Keratinocyte (primary cell): ENCODE data around the gene NRG3. TPM values are rescaled to one million over a fixed set of nuclear protein-coding genes. Genes with fewer than 3 reads are reported as not detected.

Experiments
- DNase-seq: peaks from one replicate; pipeline ENCODE4 v3.0.0-alpha.2; 2011; ENCODE audit warnings: low read depth, missing footprints, low spot score
- FAIRE-seq: peaks from 2 replicates; lab custom pipeline; 2011; peaks lifted over from hg19 to GRCh38; lab: Jason Lieb, UNC
- H2AFZ ChIP-seq: 2 replicates; pipeline ENCODE4 v1.6.0; 2012; ENCODE audit warnings: low read length, control low read depth, inconsistent platforms; ENCODE audit not compliant: control insufficient read depth
- H3K27ac ChIP-seq: 2 replicates; pipeline ENCODE4 v1.5.1; 2011; ENCODE audit warnings: low read length; ENCODE audit not compliant: control insufficient read depth, insufficient read depth
- H3K27me3 ChIP-seq: 3 replicates; pipeline ENCODE4 v1.6.0; 2011; ENCODE audit warnings: low read length; ENCODE audit not compliant: control insufficient read depth, insufficient read depth; ENCODE audit errors: extremely low read depth
- H3K36me3 ChIP-seq, 2 experiments: 2 replicates in 1 of 2; 3 replicates in 1 of 2; pipeline ENCODE4 v1.5.1; 2011; ENCODE audit warnings: low read length in 2 of 2, mild to moderate bottlenecking in 1 of 2; ENCODE audit not compliant: control insufficient read depth in 2 of 2, insufficient read depth in 2 of 2; ENCODE audit errors: extremely low read depth in 1 of 2
- H3K4me1 ChIP-seq: 3 replicates; pipeline ENCODE4 v1.5.1; 2011; ENCODE audit warnings: low read length; ENCODE audit not compliant: control insufficient read depth, insufficient read depth; ENCODE audit errors: extremely low read depth
- H3K4me2 ChIP-seq: 3 replicates; pipeline ENCODE4 v1.6.0; 2011; ENCODE audit warnings: low read depth, low read length; ENCODE audit not compliant: control insufficient read depth, insufficient read depth; ENCODE audit errors: extremely low read depth
- H3K4me3 ChIP-seq, 3 experiments: fragments of 200-600 bp in 1 of 3; sonication (generic) in 1 of 3; 2 replicates in 2 of 3; 3 replicates in 1 of 3; pipeline ENCODE4 v1.5.1; 2011 to 2016; ENCODE audit warnings: low read length in 3 of 3, mild to moderate bottlenecking in 3 of 3, control low read depth in 2 of 3, inconsistent platforms in 1 of 3, low read depth in 1 of 3, mixed read lengths in 1 of 3, mixed run types in 1 of 3, moderate library complexity in 1 of 3; ENCODE audit not compliant: control insufficient read depth in 2 of 3, insufficient read depth in 2 of 3; ENCODE audit errors: extremely low read depth in 1 of 3
- H3K79me2 ChIP-seq: 2 replicates; pipeline ENCODE4 v1.6.0; 2012; ENCODE audit warnings: low read length; ENCODE audit not compliant: control insufficient read depth, insufficient read depth
- H3K9ac ChIP-seq: 3 replicates; pipeline ENCODE4 v1.6.0; 2011; ENCODE audit warnings: low read length; ENCODE audit not compliant: control insufficient read depth, insufficient read depth; ENCODE audit errors: extremely low read depth
- H3K9me1 ChIP-seq: 3 replicates; pipeline ENCODE4 v1.6.0; 2011; ENCODE audit warnings: low read length; ENCODE audit not compliant: control insufficient read depth, insufficient read depth; ENCODE audit errors: extremely low read depth
- H3K9me3 ChIP-seq: 2 replicates; pipeline ENCODE4 v1.5.1; 2012; ENCODE audit warnings: low read depth, low read length; ENCODE audit not compliant: control insufficient read depth
- H4K20me1 ChIP-seq: 3 replicates; pipeline ENCODE4 v1.6.0; 2011; ENCODE audit warnings: low read length; ENCODE audit not compliant: control insufficient read depth, insufficient read depth; ENCODE audit errors: extremely low read depth
- EZH2 ChIP-seq: IDR thresholded peaks from one replicate; pipeline ENCODE4 v1.6.1; 2012; ENCODE audit warnings: inconsistent platforms, mild to moderate bottlenecking, low read length, moderate library complexity
- dilution Hi-C: fragments of 300-500 bp; cut with MboI; formaldehyde crosslinking; loops from one replicate; pipeline ENCODE4 v1.7.0; 2020; ENCODE audit warnings: low sequenced_read_pairs; ENCODE audit not compliant: extremely low pct_ligation_motif_present
- polyA plus RNA-seq, 5 experiments: library from polyadenylated mRNA; depleted of rRNA in 3 of 5; stranded (reverse) in 3 of 5; stranded (forward) in 1 of 5; unstranded in 1 of 5; fragments of >200 nt; gene quantifications; 1 replicate in 1 of 5; 2 replicates in 3 of 5; 3 replicates in 1 of 5; pipeline versions ENCODE4 v1.2.1 to v1.2.3, GENCODE V29; 2011 to 2012; ENCODE audit warnings: missing spikeins in 2 of 5, low read depth in 1 of 5, low replicate concordance in 1 of 5
- TF ChIP-seq, protein P1 (sequence below), 3 experiments: IDR thresholded peaks in 1 of 3; conservative IDR thresholded peaks in 1 of 3; optimal IDR thresholded peaks in 1 of 3; 2 replicates in 2 of 3; 3 replicates in 1 of 3; pipeline versions ENCODE3 to v1.5.1; 2011; ENCODE audit warnings: low read length in 3 of 3, mild to moderate bottlenecking in 3 of 3, moderate library complexity in 2 of 3, control low read depth in 1 of 3, inconsistent platforms in 1 of 3; ENCODE audit not compliant: insufficient read depth in 2 of 3; ENCODE audit errors: extremely low read depth in 1 of 3

The NRG3 gene
- polyA plus RNA-seq, 1 donor (not counting 4 experiments of a cell fraction or from before 2014, with no cell fraction given), result not detected

DNA sequence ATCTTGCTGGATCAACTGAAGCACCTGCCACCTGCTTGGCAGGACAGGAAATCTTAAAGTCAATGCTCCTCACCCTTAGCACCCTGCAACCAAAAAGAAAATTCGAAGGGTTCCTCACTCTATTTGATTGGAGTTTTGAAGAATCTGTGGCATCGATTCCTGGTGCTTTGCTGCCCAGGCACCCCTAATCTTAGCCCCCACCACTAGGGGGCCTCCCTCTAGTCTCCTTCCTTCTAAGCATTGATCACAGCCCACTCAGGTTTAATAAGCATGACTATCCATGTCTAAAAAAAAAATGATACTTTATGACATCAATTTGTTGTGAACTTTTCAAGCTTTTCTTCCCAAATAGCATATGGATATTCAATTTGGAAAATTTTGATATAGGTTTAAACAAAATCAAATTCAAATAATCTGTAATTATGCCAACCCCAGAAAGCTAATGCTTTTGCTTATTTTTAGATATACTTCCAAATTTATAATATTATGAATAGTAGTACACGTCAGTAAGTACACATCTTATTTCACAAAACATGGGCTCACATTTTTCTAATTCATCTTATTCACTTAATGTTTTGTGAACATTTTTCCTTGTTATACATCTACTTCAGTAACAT is 45.3 kb downstream of the NRG3 start:
- dilution Hi-C loops, result no loop called here
- Histone ChIP-seq H3K79me2 (no peaks in the 10 kb centered on the region), H3K4me1 (no peaks in the 10 kb centered on the region), H3K36me3 (no peaks in the 10 kb centered on the region), H3K9ac (no peak overlapping the region), H2AFZ (no peak overlapping the region), H3K4me2 (no peak overlapping the region), H4K20me1 (no peaks in the 10 kb centered on the region), H3K4me3 (no peak overlapping the region), H3K27me3 (no peaks in the 10 kb centered on the region), H3K9me1 (no peaks in the 10 kb centered on the region), H3K9me3 (no peaks in the 10 kb centered on the region), H3K27ac (no peak overlapping the region)
- TF ChIP-seq EZH2, result no peak
- TF ChIP-seq, protein P1, sequence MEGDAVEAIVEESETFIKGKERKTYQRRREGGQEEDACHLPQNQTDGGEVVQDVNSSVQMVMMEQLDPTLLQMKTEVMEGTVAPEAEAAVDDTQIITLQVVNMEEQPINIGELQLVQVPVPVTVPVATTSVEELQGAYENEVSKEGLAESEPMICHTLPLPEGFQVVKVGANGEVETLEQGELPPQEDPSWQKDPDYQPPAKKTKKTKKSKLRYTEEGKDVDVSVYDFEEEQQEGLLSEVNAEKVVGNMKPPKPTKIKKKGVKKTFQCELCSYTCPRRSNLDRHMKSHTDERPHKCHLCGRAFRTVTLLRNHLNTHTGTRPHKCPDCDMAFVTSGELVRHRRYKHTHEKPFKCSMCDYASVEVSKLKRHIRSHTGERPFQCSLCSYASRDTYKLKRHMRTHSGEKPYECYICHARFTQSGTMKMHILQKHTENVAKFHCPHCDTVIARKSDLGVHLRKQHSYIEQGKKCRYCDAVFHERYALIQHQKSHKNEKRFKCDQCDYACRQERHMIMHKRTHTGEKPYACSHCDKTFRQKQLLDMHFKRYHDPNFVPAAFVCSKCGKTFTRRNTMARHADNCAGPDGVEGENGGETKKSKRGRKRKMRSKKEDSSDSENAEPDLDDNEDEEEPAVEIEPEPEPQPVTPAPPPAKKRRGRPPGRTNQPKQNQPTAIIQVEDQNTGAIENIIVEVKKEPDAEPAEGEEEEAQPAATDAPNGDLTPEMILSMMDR (optimal IDR thresholded peaks at IDR 0.05 in 1 of 3, IDR thresholded peaks at IDR 0.05 in 1 of 3, conservative IDR thresholded peaks at IDR 0.05 in 1 of 3; ENCODE audit: extremely low read depth in 1 of 3, insufficient read depth in 2 of 3, low read length in 3 of 3), result peak in 2 of 3 experiments; percentile 16 to 55
- FAIRE-seq, result no peak
- no peak for DNase-seq

DNA sequence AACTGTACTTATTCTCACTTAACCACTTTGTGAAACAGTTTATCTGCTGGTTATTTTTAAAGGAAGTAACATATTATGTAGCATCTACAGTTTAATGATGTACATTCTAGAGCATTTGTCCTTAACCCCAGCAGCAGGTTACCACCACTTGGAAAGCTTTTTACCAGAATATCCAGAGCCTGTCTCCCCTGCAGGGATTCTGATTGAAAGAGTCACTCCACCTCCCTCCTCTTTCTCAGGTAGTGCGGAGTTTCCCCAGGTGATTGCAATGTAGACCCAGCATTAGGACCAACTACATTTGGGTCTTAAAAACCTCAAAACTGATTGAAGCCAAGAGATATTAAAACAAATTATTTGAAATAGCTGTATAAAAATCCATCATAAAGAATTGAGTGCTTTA is 53.1 kb downstream of the NRG3 start:
- H3K36me3 ChIP-seq, result no peaks in the 10 kb centered on the region

More for the DNA sequence above, 53.1 kb downstream of the NRG3 start:
- dilution Hi-C loops, result no loop called here
- no peaks in the 10 kb centered on the region for H3K9me3 ChIP-seq
- no peak overlapping the region for H3K9ac ChIP-seq
- H3K4me1 ChIP-seq, result no peaks in the 10 kb centered on the region
- H3K79me2 ChIP-seq, result no peaks in the 10 kb centered on the region
- H3K4me2 ChIP-seq, result no peak overlapping the region
- H3K4me3 ChIP-seq, result no peak overlapping the region
- H3K27me3 ChIP-seq, result no peaks in the 10 kb centered on the region
- TF ChIP-seq EZH2, result no peak
- TF ChIP-seq, protein P1 (optimal IDR thresholded peaks at IDR 0.05 in 1 of 3, IDR thresholded peaks at IDR 0.05 in 1 of 3, conservative IDR thresholded peaks at IDR 0.05 in 1 of 3; ENCODE audit: extremely low read depth in 1 of 3, insufficient read depth in 2 of 3, low read length in 3 of 3), result no peak
- H4K20me1 ChIP-seq, result no peaks in the 10 kb centered on the region
- H3K9me1 ChIP-seq, result no peaks in the 10 kb centered on the region
- H3K27ac ChIP-seq, result no peak overlapping the region
- FAIRE-seq (no peak), DNase-seq (no peak)
- no peak overlapping the region for H2AFZ ChIP-seq
